ENCODE data around the gene SSC4D.
"Not testable (repeated sequence)": the region's sequence is repeated elsewhere in the genome, so short reads cannot be mapped to it uniquely, and the experiment has no call there.

DNA sequence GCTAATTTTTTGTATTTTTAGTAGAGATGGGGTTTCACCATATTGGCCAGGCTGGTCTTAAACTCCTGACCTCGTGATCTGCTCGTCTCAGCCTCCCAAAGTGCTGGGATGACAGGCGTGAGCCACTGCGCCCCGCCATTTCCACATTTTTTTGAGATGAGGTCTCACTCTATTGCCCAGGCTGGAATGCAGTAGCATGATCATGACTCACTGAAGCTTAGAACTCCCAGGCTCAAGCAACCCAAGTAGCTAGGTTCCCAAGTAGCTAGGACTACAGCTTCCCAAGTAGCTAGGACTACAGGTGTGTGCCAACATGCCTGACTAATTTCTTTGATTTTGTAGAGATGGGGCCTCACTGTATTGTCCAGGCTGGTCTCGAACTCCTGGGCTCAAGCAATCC lies 11.6 kb upstream of the SSC4D start:
- TF ChIP-seq, protein P1, sequence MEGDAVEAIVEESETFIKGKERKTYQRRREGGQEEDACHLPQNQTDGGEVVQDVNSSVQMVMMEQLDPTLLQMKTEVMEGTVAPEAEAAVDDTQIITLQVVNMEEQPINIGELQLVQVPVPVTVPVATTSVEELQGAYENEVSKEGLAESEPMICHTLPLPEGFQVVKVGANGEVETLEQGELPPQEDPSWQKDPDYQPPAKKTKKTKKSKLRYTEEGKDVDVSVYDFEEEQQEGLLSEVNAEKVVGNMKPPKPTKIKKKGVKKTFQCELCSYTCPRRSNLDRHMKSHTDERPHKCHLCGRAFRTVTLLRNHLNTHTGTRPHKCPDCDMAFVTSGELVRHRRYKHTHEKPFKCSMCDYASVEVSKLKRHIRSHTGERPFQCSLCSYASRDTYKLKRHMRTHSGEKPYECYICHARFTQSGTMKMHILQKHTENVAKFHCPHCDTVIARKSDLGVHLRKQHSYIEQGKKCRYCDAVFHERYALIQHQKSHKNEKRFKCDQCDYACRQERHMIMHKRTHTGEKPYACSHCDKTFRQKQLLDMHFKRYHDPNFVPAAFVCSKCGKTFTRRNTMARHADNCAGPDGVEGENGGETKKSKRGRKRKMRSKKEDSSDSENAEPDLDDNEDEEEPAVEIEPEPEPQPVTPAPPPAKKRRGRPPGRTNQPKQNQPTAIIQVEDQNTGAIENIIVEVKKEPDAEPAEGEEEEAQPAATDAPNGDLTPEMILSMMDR (IDR thresholded peaks at IDR 0.05), result not testable (repeated sequence)
- TF ChIP-seq EP300 (IDR thresholded peaks at IDR 0.05); POLR2A (IDR thresholded peaks at IDR 0.05; ENCODE audit: low read depth): not testable (repeated sequence)
